GM18861 (cell line): ENCODE measurements around the gene CFAP52.
"Not testable (repeated sequence)": the region's sequence is repeated elsewhere in the genome, so short reads cannot be mapped to it uniquely, and the experiment has no call there.

ENCODE experiments used
- ATAC-seq: cut with Tn5 transposase; IDR thresholded peaks from one replicate; pipeline ENCODE4 v1.9.1; 2021; ENCODE audit not compliant: unreplicated experiment

The CFAP52 gene

GRCh38 chr17:9568004-9568403, 8.4 kb upstream of the CFAP52 start:
- ATAC-seq, result no peak

- no peak for ATAC-seq
Observed at GRCh38 chr17:9568957-9569588, 7.4 kb upstream of the CFAP52 start.

- no peak for ATAC-seq
Observed at GRCh38 chr17:9571201-9571600, 5.2 kb upstream of the CFAP52 start.

- ATAC-seq, result peak; percentile 77
Observed at GRCh38 chr17:9575381-9576101, 901 bp upstream of the CFAP52 start, which contains the start of gene STX8. Gene STX8, minus strand, starts transcription at chr17:9575820. Its CDS starts 12 bp downstream, at chr17:9575808.

GRCh38 chr17:9577373-9577709, 899 bp downstream of the CFAP52 start:
- no peak for ATAC-seq

- ATAC-seq, result no peak
Observed at GRCh38 chr17:9587969-9588656, 11.7 kb downstream of the CFAP52 start.

- ATAC-seq, result no peak
Observed at GRCh38 chr17:9594065-9594464, 17.6 kb downstream of the CFAP52 start.

GRCh38 chr17:9597638-9598037, 21.2 kb downstream of the CFAP52 start:
- ATAC-seq, result not testable (repeated sequence)

GRCh38 chr17:9598661-9599060, 22.2 kb downstream of the CFAP52 start:
- ATAC-seq, result no peak

GRCh38 chr17:9604583-9604982, 28.1 kb downstream of the CFAP52 start:
- not testable (repeated sequence) for ATAC-seq

GRCh38 chr17:9606453-9606852, 30.0 kb downstream of the CFAP52 start:
- no peak for ATAC-seq

- not testable (repeated sequence) for ATAC-seq
Observed at GRCh38 chr17:9607058-9607457, 30.6 kb downstream of the CFAP52 start.

GRCh38 chr17:9611557-9611956, 35.1 kb downstream of the CFAP52 start:
- no peak for ATAC-seq

- no peak for ATAC-seq
Observed at GRCh38 chr17:9612006-9612405, 35.6 kb downstream of the CFAP52 start.

- no peak for ATAC-seq
Observed at GRCh38 chr17:9615486-9615885, 39.0 kb downstream of the CFAP52 start.

GRCh38 chr17:9622961-9623360, 46.5 kb downstream of the CFAP52 start:
- ATAC-seq, result no peak

GRCh38 chr17:9628509-9628908, 52.1 kb downstream of the CFAP52 start:
- ATAC-seq, result no peak

GRCh38 chr17:9632741-9633140, 56.3 kb downstream of the CFAP52 start:
- no peak for ATAC-seq

GRCh38 chr17:9635340-9635739, 58.9 kb downstream of the CFAP52 start:
- ATAC-seq, result no peak

- no peak for ATAC-seq
Observed at GRCh38 chr17:9636501-9636900, 60.1 kb downstream of the CFAP52 start.

GRCh38 chr17:9640388-9640787, 63.9 kb downstream of the CFAP52 start:
- ATAC-seq, result not testable (repeated sequence)

- no peak for ATAC-seq
Observed at GRCh38 chr17:9643611-9644010, 67.2 kb downstream of the CFAP52 start.
